SKM-1 (cell line): ENCODE results near the gene XPO6.

Source experiments
- DNase-seq: peaks from one replicate; lab custom pipeline; 2025; ENCODE audit not compliant: unreplicated experiment; lab: John Stamatoyannopoulos, UW

XPO6 gene

GRCh38 chr16:28186752-28187151 lies 25.0 kb downstream of the XPO6 start:
- no peak for DNase-seq

GRCh38 chr16:28185696-28186095 lies 26.1 kb downstream of the XPO6 start:
- no peak for DNase-seq

- no peak for DNase-seq
These were observed 27.1 kb downstream of the XPO6 start for GRCh38 chr16:28184625-28185024.

GRCh38 chr16:28183930-28184329 lies 27.8 kb downstream of the XPO6 start:
- no peak for DNase-seq

- DNase-seq, result no peak
These were observed 28.3 kb downstream of the XPO6 start for GRCh38 chr16:28183484-28183883.

GRCh38 chr16:28182801-28183200 lies 29.0 kb downstream of the XPO6 start:
- DNase-seq, result no peak

GRCh38 chr16:28182183-28182582 lies 29.6 kb downstream of the XPO6 start:
- no peak for DNase-seq

- no peak for DNase-seq
These were observed 30.2 kb downstream of the XPO6 start for GRCh38 chr16:28181515-28181914.

GRCh38 chr16:28180655-28181460 lies 30.9 kb downstream of the XPO6 start:
- DNase-seq, result peak; percentile 42

- no peak for DNase-seq
These were observed 32.4 kb downstream of the XPO6 start for GRCh38 chr16:28179354-28179753.

- DNase-seq, result no peak
These were observed 36.0 kb downstream of the XPO6 start for GRCh38 chr16:28175715-28176114.

- DNase-seq, result no peak
These were observed 39.4 kb downstream of the XPO6 start for GRCh38 chr16:28172336-28172735.

- no peak for DNase-seq
These were observed 39.9 kb downstream of the XPO6 start for GRCh38 chr16:28171816-28172215.

- no peak for DNase-seq
These were observed 42.7 kb downstream of the XPO6 start for GRCh38 chr16:28168991-28169554.

GRCh38 chr16:28167730-28168129 lies 44.0 kb downstream of the XPO6 start:
- no peak for DNase-seq

- no peak for DNase-seq
These were observed 44.5 kb downstream of the XPO6 start for GRCh38 chr16:28167221-28167620.

- no peak for DNase-seq
These were observed 45.2 kb downstream of the XPO6 start for GRCh38 chr16:28166394-28167208.

GRCh38 chr16:28165598-28165997 lies 46.2 kb downstream of the XPO6 start:
- no peak for DNase-seq

- DNase-seq, result no peak
These were observed 47.6 kb downstream of the XPO6 start for GRCh38 chr16:28164140-28164539.

- DNase-seq, result no peak
These were observed 48.1 kb downstream of the XPO6 start for GRCh38 chr16:28163699-28164098.

GRCh38 chr16:28162326-28162877 lies 49.4 kb downstream of the XPO6 start:
- DNase-seq, result no peak

GRCh38 chr16:28161626-28162025 lies 50.1 kb downstream of the XPO6 start:
- DNase-seq, result no peak
